IMR-90 (cell line): ENCODE results near the gene KIF16B. TPM values are rescaled to one million over a fixed set of nuclear protein-coding genes. Genes with fewer than 3 reads are reported as not detected.
A peak's percentile ranks its signal among the peaks of the same experiment; 100 is the strongest.

Source experiments
- ATAC-seq: fragments of 200-7000 bp; cut with Tn5 transposase; 2 replicates; pipeline ENCODE4 v1.9.1; 2020; ENCODE audit warnings: low read depth, mild to moderate bottlenecking, moderate library complexity
- BruUV-seq: library from RNA; stranded (reverse); fragments of 400-500 nt; replicated peaks from 2 replicates; lab custom pipeline; 2021; lab: Mats Ljungman, UMichigan
- CTCF ChIA-PET: fragments of 300-600 bp; formaldehyde crosslinking; extraction: SDS; loops from one replicate; lab custom pipeline; 2021; ENCODE audit warnings: antibody characterized with exemption; lab: Yijun Ruan, JAX
- POLR2A ChIA-PET: fragments of 300-600 bp; sonication (Branson Sonifier 250); formaldehyde crosslinking; loops from one replicate; lab custom pipeline; 2022; ENCODE audit warnings: antibody characterized with exemption; ENCODE audit not compliant: unreplicated experiment; lab: Charles Lee
- DNase-seq: peaks from one replicate; pipeline ENCODE4 v3.0.0; 2013
- H2AFZ ChIP-seq: replicated peaks from 2 replicates; pipeline ENCODE3; 2013; ENCODE audit warnings: low read length, mild to moderate bottlenecking; ENCODE audit not compliant: poor library complexity
- H2AK5ac ChIP-seq: 2 replicates; pipeline ENCODE4 v1.6.1; 2013; ENCODE audit warnings: low read depth, low read length, inconsistent platforms
- H2AK9ac ChIP-seq: replicated peaks from 2 replicates; pipeline ENCODE3; 2013; ENCODE audit warnings: mild to moderate bottlenecking, low read depth, low read length, moderate library complexity; ENCODE audit not compliant: poor library complexity
- H2BK120ac ChIP-seq: 2 replicates; pipeline ENCODE4 v1.6.1; 2013; ENCODE audit warnings: low read depth, low read length, inconsistent platforms
- H2BK15ac ChIP-seq: 3 replicates; pipeline ENCODE4 v1.6.1; 2013; ENCODE audit warnings: low read depth, low read length, inconsistent platforms
- H2BK20ac ChIP-seq: 2 replicates; pipeline ENCODE4 v1.6.1; 2013; ENCODE audit warnings: low read depth, mild to moderate bottlenecking, inconsistent platforms, low read length, moderate library complexity
- H2BK5ac ChIP-seq: 2 replicates; pipeline ENCODE4 v1.6.1; 2013; ENCODE audit warnings: mild to moderate bottlenecking, low read depth, low read length, inconsistent platforms; ENCODE audit not compliant: poor library complexity, severe bottlenecking
- H3K14ac ChIP-seq: replicated peaks from 2 replicates; pipeline ENCODE4 v1.6.1; 2013; ENCODE audit warnings: low read depth, low read length, inconsistent platforms
- H3K18ac ChIP-seq: 2 replicates; pipeline ENCODE4 v1.6.1; 2013; ENCODE audit warnings: low read depth, low read length, control low read depth
- H3K23ac ChIP-seq: 2 replicates; pipeline ENCODE4 v1.6.1; 2013; ENCODE audit warnings: low read depth, low read length, inconsistent platforms
- H3K27ac ChIP-seq: 2 replicates; pipeline ENCODE4 v1.5.1; 2013; ENCODE audit warnings: mild to moderate bottlenecking, control low read depth, low read length; ENCODE audit not compliant: insufficient read depth
- H3K27me3 ChIP-seq: 2 replicates; pipeline ENCODE4 v1.6.1; 2013; ENCODE audit warnings: low read length; ENCODE audit not compliant: control insufficient read depth, insufficient read depth
- H3K36me3 ChIP-seq: 2 replicates; pipeline ENCODE4 v1.6.1; 2013; ENCODE audit warnings: low read length, mixed read lengths; ENCODE audit not compliant: control insufficient read depth, insufficient read depth
- H3K4ac ChIP-seq: 2 replicates; pipeline ENCODE4 v1.6.1; 2013; ENCODE audit warnings: low read depth, low read length, inconsistent platforms
- H3K4me1 ChIP-seq: 2 replicates; pipeline ENCODE4 v1.6.1; 2013; ENCODE audit warnings: low read length, mixed read lengths; ENCODE audit not compliant: control insufficient read depth, insufficient read depth
- H3K4me2 ChIP-seq: 2 replicates; pipeline ENCODE4 v1.6.1; 2013; ENCODE audit warnings: low read depth, mild to moderate bottlenecking, control low read depth, low read length, moderate library complexity
- H3K4me3 ChIP-seq: 2 replicates; pipeline ENCODE4 v1.5.1; 2013; ENCODE audit warnings: low read depth, mild to moderate bottlenecking, control low read depth, low read length, moderate library complexity; ENCODE audit not compliant: insufficient read depth
- H3K56ac ChIP-seq: 2 replicates; pipeline ENCODE4 v1.6.1; 2013; ENCODE audit warnings: low read length, inconsistent platforms; ENCODE audit not compliant: insufficient read depth; ENCODE audit errors: extremely low read depth
- H3K79me1 ChIP-seq, 2 experiments: 2 replicates each; pipeline ENCODE4 v1.6.1; 2013; ENCODE audit warnings: low read length in 2 of 2, inconsistent platforms in 1 of 2, low read depth in 1 of 2
- H3K9ac ChIP-seq: 2 replicates; pipeline ENCODE4 v1.6.1; 2013; ENCODE audit warnings: low read depth, low read length, control low read depth
- H3K9me1 ChIP-seq: 2 replicates; pipeline ENCODE4 v1.6.1; 2013; ENCODE audit warnings: low read length, inconsistent platforms; ENCODE audit not compliant: insufficient read depth
- H3K9me3 ChIP-seq: 2 replicates; pipeline ENCODE4 v1.6.1; 2013; ENCODE audit warnings: low read length; ENCODE audit not compliant: control insufficient read depth, insufficient read depth
- H4K20me1 ChIP-seq: 2 replicates; pipeline ENCODE4 v1.6.1; 2013; ENCODE audit warnings: low read length, inconsistent platforms; ENCODE audit not compliant: insufficient read depth
- H4K5ac ChIP-seq: 2 replicates; pipeline ENCODE4 v1.6.1; 2013; ENCODE audit warnings: mild to moderate bottlenecking, low read depth, low read length, control low read depth
- H4K8ac ChIP-seq, 2 experiments: 2 replicates each; pipeline ENCODE4 v1.6.1; 2013; ENCODE audit warnings: low read depth in 2 of 2, low read length in 2 of 2, control low read depth in 1 of 2, inconsistent platforms in 1 of 2
- H4K91ac ChIP-seq: 2 replicates; pipeline ENCODE4 v1.6.1; 2013; ENCODE audit warnings: low read depth, low read length, inconsistent platforms; ENCODE audit not compliant: insufficient read depth
- CEBPB ChIP-seq: IDR thresholded peaks from 2 replicates; pipeline ENCODE4 v1.6.1; 2012; ENCODE audit warnings: low read depth, low read length, improper control_type of control experiment
- MAFK ChIP-seq: IDR thresholded peaks from 2 replicates; pipeline ENCODE4 v1.6.1; 2012; ENCODE audit warnings: low read depth, low read length, improper control_type of control experiment
- RAD21 ChIP-seq: IDR thresholded peaks from 2 replicates; pipeline ENCODE4 v1.6.1; 2012; ENCODE audit warnings: low read length, improper control_type of control experiment
- WGBS, 2 experiments: methylation state at CpG; one replicate each; pipeline versions ENCODE4 v1.1.5 to v1.1.7; 2013; ENCODE audit warnings: missing lambda C conversion rate in 2 of 2; ENCODE audit not compliant: insufficient read length in 1 of 2; ENCODE audit errors: extremely low coverage in 2 of 2; 5-methylcytosine and 5-hydroxymethylcytosine counted together
- dilution Hi-C: fragments of 300-500 bp; cut with HindIII; formaldehyde crosslinking; loops from one replicate; pipeline ENCODE4 v1.14.3; 2018; ENCODE audit warnings: low sequenced_read_pairs; ENCODE audit not compliant: unreplicated experiment
- in situ Hi-C: fragments of 300-500 bp; cut with MboI; formaldehyde crosslinking; loops from 3 replicates; pipeline ENCODE4 v1.14.3; 2019; ENCODE audit warnings: low sequenced_read_pairs, inconsistent platforms, mixed read lengths
- intact Hi-C: fragments of 100-400 bp; cut with micrococcal nuclease; formaldehyde crosslinking; loops from 2 replicates; pipeline ENCODE4 v1.10.0; 2022
- polyA plus RNA-seq, 3 experiments: library from polyadenylated mRNA; depleted of rRNA; stranded (reverse); fragments of >200 nt; gene quantifications; 2 replicates each; pipeline ENCODE4 v1.2.3, GENCODE V29; 2012; ENCODE audit warnings: low replicate concordance in 1 of 3
- total RNA-seq: library from RNA; depleted of rRNA; stranded (reverse); fragments of >200 nt; gene quantifications from 2 replicates; pipeline ENCODE4 v1.2.3, GENCODE V29; 2012

Gene KIF16B
- total and polyA plus RNA-seq, 2 of the 4 experiments (the other 2 are of a cell fraction) = 4.7 to 10.0 TPM

DNA sequence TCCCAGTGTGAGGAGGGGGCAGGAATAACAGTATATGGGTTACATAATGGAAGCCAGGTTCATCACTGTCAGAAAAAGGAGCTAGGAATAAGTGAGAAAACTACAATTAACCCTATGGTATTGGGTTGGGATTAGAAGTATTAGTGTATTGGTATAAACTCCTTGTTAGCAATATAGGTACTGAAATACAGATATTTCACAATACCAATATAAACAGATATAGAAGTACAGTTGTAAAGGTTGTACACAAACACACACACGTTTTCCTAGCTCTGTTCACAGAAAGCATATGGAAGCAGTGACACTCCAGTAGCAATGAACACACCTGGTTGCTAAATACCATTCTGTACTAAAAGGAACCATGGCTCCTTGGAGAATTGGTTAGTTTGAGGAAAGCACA lies 148.5 kb downstream of the KIF16B start:
- no peak overlapping the region for H4K5ac ChIP-seq
- intact Hi-C loops = no loop called here
- no peaks in the 10 kb centered on the region for H3K27me3 ChIP-seq
- no peaks in the 10 kb centered on the region for H3K79me1 ChIP-seq
- 0 out of 2 replicates have a peak, but pooled peaks cover 2% of the 10 kb centered on the region for H3K9me1 ChIP-seq
- in situ Hi-C loops = no loop called here
- CTCF ChIA-PET = no interaction called here
- DNase-seq (no peak), ATAC-seq (no peak)
- no peak overlapping the region for H3K9ac ChIP-seq
- no peak overlapping the region for H2BK15ac ChIP-seq
- no peak overlapping the region for H2BK5ac ChIP-seq
- H2AFZ ChIP-seq = no peak overlapping the region
- no peak overlapping the region for H2BK20ac ChIP-seq
- H3K14ac ChIP-seq = no peak overlapping the region
- H2AK5ac ChIP-seq = no peak overlapping the region
- no peak overlapping the region for H3K4ac ChIP-seq
- H3K4me3 ChIP-seq = no peak overlapping the region
- H2BK120ac ChIP-seq = no peak overlapping the region
- WGBS, 2 experiments = no CpG with 5 or more reads among the region's 1 CpG
- no peak overlapping the region for H3K27ac ChIP-seq
- H3K18ac ChIP-seq = no peak overlapping the region
- H3K36me3 ChIP-seq = peaks cover 13% of the 10 kb centered on the region
- no peak overlapping the region for H3K56ac ChIP-seq
- no peaks in the 10 kb centered on the region for H3K4me1 ChIP-seq
- POLR2A ChIA-PET = no interaction called here
- H4K8ac ChIP-seq = no peak overlapping the region
- H4K20me1 ChIP-seq = no peaks in the 10 kb centered on the region
- no peak overlapping the region for H3K4me2 ChIP-seq
- H4K91ac ChIP-seq = no peak overlapping the region
- TF ChIP-seq RAD21 = no peak
- TF ChIP-seq MAFK = no peak
- peak; percentile 58 for TF ChIP-seq CEBPB
- dilution Hi-C loops = no loop called here
- H3K23ac ChIP-seq = no peak overlapping the region
- H2AK9ac ChIP-seq = no peak overlapping the region
- BruUV-seq = no TSS peak
- H3K9me3 ChIP-seq = no peaks in the 10 kb centered on the region
